Panc1 (cell line): ENCODE results near the gene TMEM87B. TPM values are rescaled to one million over a fixed set of nuclear protein-coding genes. Genes with fewer than 3 reads are reported as not detected.

ENCODE experiments used
- ATAC-seq: fragments of 200-7000 bp; cut with Tn5 transposase; 2 replicates; pipeline ENCODE4 v1.9.1; 2020; ENCODE audit warnings: mild to moderate bottlenecking, moderate library complexity
- BruUV-seq: library from RNA; stranded (reverse); fragments of 400-500 nt; replicated peaks from 2 replicates; lab custom pipeline; 2021; lab: Mats Ljungman, UMichigan
- CTCF ChIA-PET: fragments of 300-600 bp; sonication (Branson Sonifier 250); formaldehyde crosslinking; loops from one replicate; lab custom pipeline; 2022; ENCODE audit warnings: antibody characterized with exemption; lab: Charles Lee
- POLR2A ChIA-PET: fragments of 300-600 bp; sonication (Branson Sonifier 250); formaldehyde crosslinking; loops from one replicate; lab custom pipeline; 2022; ENCODE audit warnings: antibody characterized with exemption; lab: Charles Lee
- DNase-seq: peaks from one replicate; pipeline ENCODE4 v3.0.0-alpha.2; 2010; ENCODE audit warnings: low read depth, low spot score
- H3K27ac ChIP-seq: 2 replicates; pipeline ENCODE4 v1.5.1; 2011; ENCODE audit warnings: mild to moderate bottlenecking, low read length, inconsistent platforms
- H3K27me3 ChIP-seq: fragments of 200-500 bp; sonication (Bioruptor generic); 2 replicates; pipeline ENCODE4 v1.6.0; 2014; ENCODE audit warnings: low read length, inconsistent platforms; ENCODE audit not compliant: control insufficient read depth, insufficient read depth
- H3K36me3 ChIP-seq: fragments of 200-500 bp; sonication (Bioruptor generic); 2 replicates; pipeline ENCODE4 v1.5.1; 2014; ENCODE audit warnings: inconsistent platforms, mild to moderate bottlenecking, low read length, moderate library complexity; ENCODE audit not compliant: control insufficient read depth, insufficient read depth
- H3K4me1 ChIP-seq: 2 replicates; pipeline ENCODE4 v1.5.1; 2011; ENCODE audit warnings: inconsistent platforms, mild to moderate bottlenecking, low read length, moderate library complexity; ENCODE audit not compliant: control insufficient read depth, insufficient read depth
- H3K4me3 ChIP-seq, 2 experiments: 2 replicates each; pipeline ENCODE4 v1.5.1; 2011 to 2012; ENCODE audit warnings: low read depth in 2 of 2, low read length in 2 of 2, mild to moderate bottlenecking in 2 of 2, inconsistent platforms in 1 of 2, moderate library complexity in 1 of 2
- H3K9me3 ChIP-seq: fragments of 200-500 bp; sonication (Bioruptor generic); 2 replicates; pipeline ENCODE4 v1.5.1; 2014; ENCODE audit warnings: low read depth, mild to moderate bottlenecking, inconsistent platforms, low read length, moderate library complexity; ENCODE audit not compliant: control insufficient read depth, insufficient read depth
- POLR2AphosphoS5 ChIP-seq: IDR thresholded peaks from 2 replicates; pipeline ENCODE4 v1.6.1; 2012; ENCODE audit warnings: mild to moderate bottlenecking, low read depth, low read length, moderate library complexity
- REST ChIP-seq, 2 experiments: IDR thresholded peaks; 2 replicates each; pipeline ENCODE4 v1.6.1; 2011 to 2012; ENCODE audit warnings: low read depth in 2 of 2, control low read depth in 1 of 2, low read length in 1 of 2, mild to moderate bottlenecking in 1 of 2, moderate library complexity in 1 of 2; ENCODE audit not compliant: insufficient read depth in 1 of 2
- SIN3A ChIP-seq: IDR thresholded peaks from 2 replicates; pipeline ENCODE4 v1.6.1; 2012; ENCODE audit warnings: low read depth, mild to moderate bottlenecking, low read length, moderate library complexity, borderline replicate concordance; ENCODE audit not compliant: insufficient read depth
- TCF7L2 ChIP-seq: IDR thresholded peaks from 2 replicates; pipeline ENCODE4 v1.6.1; 2011; ENCODE audit warnings: mild to moderate bottlenecking, low read depth, low read length, inconsistent platforms
- in situ Hi-C: cut with HindIII; loops from 2 replicates; pipeline ENCODE4 v1.10.0; 2016; ENCODE audit warnings: low sequenced_read_pairs, low pct_unique_long_range_greater_than_20kb
- intact Hi-C: fragments of 100-400 bp; cut with micrococcal nuclease; formaldehyde crosslinking; loops from one replicate; pipeline ENCODE4 v1.10.0; 2022; ENCODE audit not compliant: unreplicated experiment
- total RNA-seq: library from RNA; stranded (reverse); gene quantifications from one replicate; pipeline ENCODE4 v1.2.1, GENCODE V29; 2021; ENCODE audit not compliant: unreplicated experiment
- TF ChIP-seq, protein P1 (sequence below): fragments of 450-650 bp; IDR thresholded peaks from 2 replicates; pipeline ENCODE4 v1.5.1; 2017; ENCODE audit warnings: mild to moderate bottlenecking

TMEM87B gene
- total RNA-seq, 1 experiment from 2014 or later, result 22.8 TPM

DNA sequence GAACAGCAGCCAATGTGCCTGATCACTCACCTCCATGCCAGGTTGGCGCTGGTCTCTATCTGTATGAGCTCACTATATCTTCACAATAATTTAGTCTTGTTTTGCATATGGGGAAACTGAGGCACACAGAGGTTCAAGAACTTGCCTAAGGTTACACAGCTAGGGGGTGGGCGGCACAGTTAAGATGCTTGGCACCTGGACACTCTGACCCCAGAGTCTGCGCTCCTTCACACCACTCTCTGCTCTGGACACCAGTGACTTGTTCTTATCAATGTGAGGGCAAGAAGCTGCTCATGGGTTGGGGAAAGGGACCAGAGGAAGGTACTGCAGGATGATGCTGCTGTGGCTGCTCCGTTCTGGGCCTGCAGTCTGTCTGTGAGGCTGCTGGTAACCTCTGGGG, 110.2 kb downstream of the TMEM87B start:
- no peaks in the 10 kb centered on the region for H3K9me3 ChIP-seq
- H3K4me1 ChIP-seq, result no peaks in the 10 kb centered on the region
- no peaks in the 10 kb centered on the region for H3K27me3 ChIP-seq
- H3K36me3 ChIP-seq, result no peaks in the 10 kb centered on the region
- BruUV-seq, result no TSS peak
- no peak overlapping the region for H3K27ac ChIP-seq
- ChIA-PET CTCF (no interaction called here), POLR2A (no interaction called here)
- TF ChIP-seq TCF7L2 (no peak), POLR2AphosphoS5 (no peak), SIN3A (no peak), REST (IDR thresholded peaks at IDR 0.05; ENCODE audit: insufficient read depth in 1 of 2, low read depth in 2 of 2, low read length in 1 of 2) (no peak)
- TF ChIP-seq, protein P1, sequence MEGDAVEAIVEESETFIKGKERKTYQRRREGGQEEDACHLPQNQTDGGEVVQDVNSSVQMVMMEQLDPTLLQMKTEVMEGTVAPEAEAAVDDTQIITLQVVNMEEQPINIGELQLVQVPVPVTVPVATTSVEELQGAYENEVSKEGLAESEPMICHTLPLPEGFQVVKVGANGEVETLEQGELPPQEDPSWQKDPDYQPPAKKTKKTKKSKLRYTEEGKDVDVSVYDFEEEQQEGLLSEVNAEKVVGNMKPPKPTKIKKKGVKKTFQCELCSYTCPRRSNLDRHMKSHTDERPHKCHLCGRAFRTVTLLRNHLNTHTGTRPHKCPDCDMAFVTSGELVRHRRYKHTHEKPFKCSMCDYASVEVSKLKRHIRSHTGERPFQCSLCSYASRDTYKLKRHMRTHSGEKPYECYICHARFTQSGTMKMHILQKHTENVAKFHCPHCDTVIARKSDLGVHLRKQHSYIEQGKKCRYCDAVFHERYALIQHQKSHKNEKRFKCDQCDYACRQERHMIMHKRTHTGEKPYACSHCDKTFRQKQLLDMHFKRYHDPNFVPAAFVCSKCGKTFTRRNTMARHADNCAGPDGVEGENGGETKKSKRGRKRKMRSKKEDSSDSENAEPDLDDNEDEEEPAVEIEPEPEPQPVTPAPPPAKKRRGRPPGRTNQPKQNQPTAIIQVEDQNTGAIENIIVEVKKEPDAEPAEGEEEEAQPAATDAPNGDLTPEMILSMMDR, result no peak
- intact Hi-C loops, result no loop called here
- no peak overlapping the region for H3K4me3 ChIP-seq
- DNase-seq (no peak), ATAC-seq (0 out of 2 replicates have a peak, but pooled peaks have one; percentile 20)
- in situ Hi-C loops, result no loop called here

DNA sequence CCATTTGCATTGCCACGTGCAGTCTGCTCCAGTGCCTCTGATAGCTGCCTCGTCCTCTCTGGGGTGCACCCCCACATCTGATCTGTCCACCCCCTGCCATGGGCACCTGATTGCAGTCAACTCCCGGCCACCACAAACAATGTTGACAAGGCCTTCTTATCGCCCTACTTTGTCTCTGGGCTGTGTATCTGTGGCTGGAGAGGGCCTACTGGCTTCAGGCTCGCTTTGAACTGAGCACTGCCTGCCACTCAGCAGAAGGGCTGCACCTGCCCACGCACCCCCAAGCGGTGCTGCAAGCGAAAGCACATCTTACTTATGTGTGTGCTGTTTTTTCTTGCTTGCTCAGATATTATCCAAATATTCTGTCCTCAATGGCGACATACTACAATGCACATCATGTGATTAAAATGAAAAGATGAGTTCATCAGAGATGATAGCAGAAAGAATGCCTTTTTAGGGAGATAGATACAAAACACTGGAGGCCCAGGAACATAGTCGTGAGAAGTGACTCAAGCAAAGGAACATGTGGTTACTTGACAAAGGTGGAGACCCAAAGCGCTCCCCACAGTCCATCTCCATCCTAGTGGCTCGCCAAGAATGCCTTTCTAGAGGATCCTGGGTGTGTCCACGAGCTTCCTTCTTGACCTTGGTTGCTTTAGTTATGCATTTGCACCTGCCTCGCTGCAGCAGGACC, 111.9 kb downstream of the TMEM87B start:
- Histone ChIP-seq H3K4me3 (no peak overlapping the region), H3K4me1 (no peaks in the 10 kb centered on the region), H3K9me3 (no peaks in the 10 kb centered on the region), H3K27ac (no peak overlapping the region), H3K36me3 (no peaks in the 10 kb centered on the region), H3K27me3 (no peaks in the 10 kb centered on the region)
- ATAC-seq (no peak), DNase-seq (no peak)
- ChIA-PET CTCF (no interaction called here), POLR2A (no interaction called here)
- intact Hi-C loops, result no loop called here
- no TSS peak for BruUV-seq
- in situ Hi-C loops, result no loop called here
- no peak for TF ChIP-seq SIN3A
- TF ChIP-seq, protein P1, result no peak
- TF ChIP-seq POLR2AphosphoS5, result no peak
- no peak for TF ChIP-seq REST (IDR thresholded peaks at IDR 0.05; ENCODE audit: insufficient read depth in 1 of 2, low read depth in 2 of 2, low read length in 1 of 2)
